Sigmoid colon (tissue), 7 donors: ENCODE data around the gene DQX1. TPM values are rescaled to one million over a fixed set of nuclear protein-coding genes. Genes with fewer than 3 reads are reported as not detected.

Experiments used
- DNase-seq: peaks from one replicate; pipeline ENCODE4 v3.0.0-alpha.2; 2019
- H3K27ac ChIP-seq, 4 donors: fragments of 200-600 bp; sonication (generic); one replicate each; pipeline ENCODE4 v1.5.1; 2016 to 2019; ENCODE audit warnings: mild to moderate bottlenecking in 1 of 4
- H3K27me3 ChIP-seq, 3 donors: fragments of 200-600 bp; sonication (generic); one replicate each; pipeline ENCODE4 v1.5.1; 2019; ENCODE audit warnings: mild to moderate bottlenecking in 1 of 3
- H3K36me3 ChIP-seq, 4 donors: fragments of 200-600 bp; sonication (generic); one replicate each; pipeline ENCODE4 v1.5.1; 2016 to 2019
- H3K4me1 ChIP-seq, 4 donors: fragments of 200-600 bp; sonication (generic); one replicate each; pipeline ENCODE4 v1.5.1; 2017 to 2019
- H3K4me3 ChIP-seq, 4 donors: fragments of 200-600 bp; sonication (generic); one replicate each; pipeline ENCODE4 v1.5.1; 2017 to 2019; ENCODE audit warnings: mild to moderate bottlenecking in 2 of 4, moderate library complexity in 1 of 4
- H3K9me3 ChIP-seq, 4 donors: fragments of 200-600 bp in 3 of 4; sonication (generic) in 3 of 4; one replicate each; pipeline versions ENCODE4 v1.5.1 to v1.6.1; 2013 to 2019
- CTCF ChIP-seq, 4 experiments: fragments of 450-650 bp in 3 of 4; fragments of 200-600 bp in 1 of 4; IDR thresholded peaks; one replicate each; pipeline ENCODE4 v1.5.1; 2016 to 2019; ENCODE audit warnings: antibody characterized with exemption in 4 of 4, mild to moderate bottlenecking in 3 of 4, moderate library complexity in 2 of 4
- EP300 ChIP-seq, 4 donors: sonication (generic); formaldehyde crosslinking; IDR thresholded peaks; one replicate each; pipeline ENCODE4 v1.6.1; 2017; ENCODE audit warnings: antibody characterized with exemption in 4 of 4
- POLR2A ChIP-seq, 2 donors: fragments of 450-650 bp; IDR thresholded peaks; one replicate each; pipeline ENCODE4 v1.6.1; 2016; ENCODE audit warnings: antibody characterized with exemption in 2 of 2, mild to moderate bottlenecking in 2 of 2, moderate library complexity in 2 of 2
- POLR2AphosphoS5 ChIP-seq, 4 donors: sonication (generic); formaldehyde crosslinking; IDR thresholded peaks; one replicate each; pipeline ENCODE4 v1.6.1; 2017; ENCODE audit warnings: antibody characterized with exemption in 4 of 4
- WGBS, 2 donors: extraction: QIAGEN DNeasy Blood & Tissue Kit; methylation state at CpG; one replicate each; pipeline ENCODE4 v1.1.7; 2013; 5-methylcytosine and 5-hydroxymethylcytosine counted together
- intact Hi-C: fragments of 100-400 bp; cut with DNase I; formaldehyde crosslinking; loops from one replicate; pipeline ENCODE4 v1.15.1; 2023
- polyA plus RNA-seq, 3 donors: library from polyadenylated mRNA; stranded (reverse); fragments of 200-250 nt; gene quantifications; one replicate each; pipeline ENCODE4 v1.2.3, GENCODE V29; 2013
- total RNA-seq, 4 donors: library from RNA; depleted of rRNA; stranded (reverse); fragments of >200 nt; gene quantifications; one replicate each; pipeline ENCODE4 v1.1.0, GENCODE V29; 2016
- donor health status: healthy with polysubstance abuse.
- donor health status: Bipolar disorder and iron deficiency.
- donor health status: healthy.

DQX1 gene
- total and polyA plus RNA-seq, 7 donors, result 7.2 to 15.6 (median 13.2) TPM; not detected in 4

DNA sequence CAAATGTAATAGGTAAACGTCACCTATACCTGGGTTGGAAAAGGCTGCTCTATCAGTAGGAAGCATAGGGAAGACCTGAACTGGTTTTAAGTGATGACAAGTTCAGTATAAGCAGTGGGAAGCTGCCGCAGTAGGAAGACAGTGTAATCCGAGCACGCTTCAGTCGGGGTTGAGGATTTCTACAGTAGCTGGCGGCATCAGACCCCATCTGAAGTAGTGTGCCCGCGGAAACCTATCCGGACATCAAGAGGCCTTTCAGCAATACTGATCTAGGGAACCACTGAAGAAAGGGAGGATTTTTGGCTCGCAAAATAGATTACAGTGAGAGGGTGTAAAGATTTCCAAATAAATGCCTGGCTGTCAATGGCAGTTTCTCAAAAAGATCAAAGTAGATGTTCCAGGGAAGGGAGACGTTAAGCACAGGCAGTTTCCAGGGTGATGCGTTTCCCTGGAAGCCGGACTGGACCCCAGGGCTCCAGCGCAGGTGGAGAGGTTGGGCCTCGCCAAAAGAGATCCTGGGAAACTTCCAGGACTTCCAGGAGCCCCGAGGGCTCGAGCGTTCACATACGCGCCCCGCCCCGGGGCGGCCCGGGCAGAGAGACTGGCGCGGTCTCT, 22.4 kb upstream of the DQX1 start:
- H3K4me3 ChIP-seq, result peak overlapping the region; percentile 39 to 61 (median 58)
- TF ChIP-seq POLR2AphosphoS5 (IDR thresholded peaks at IDR 0.05) (no peak), CTCF (IDR thresholded peaks at IDR 0.05) (no peak), EP300 (IDR thresholded peaks at IDR 0.05) (no peak), POLR2A (IDR thresholded peaks at IDR 0.05) (no peak)
- intact Hi-C loops, result loop anchor here (2.0 kb wide), 1 partner anchor 18 kb away; no protein-coding TSS in a partner anchor
- peak overlapping the region; percentile 70 to 81 (median 74) for H3K27ac ChIP-seq
- H3K27me3 ChIP-seq, result no peaks in the 10 kb centered on the region
- no peak for DNase-seq
- H3K4me1 ChIP-seq, result peaks cover 0 to 22% (median 17%) of the 10 kb centered on the region in 4 donors
- 12 to 25% methylated on average over 26 of the region's 26 CpGs for WGBS, 2 donors
- H3K9me3 ChIP-seq, result no peaks in the 10 kb centered on the region
- H3K36me3 ChIP-seq, result no peaks in the 10 kb centered on the region

DNA sequence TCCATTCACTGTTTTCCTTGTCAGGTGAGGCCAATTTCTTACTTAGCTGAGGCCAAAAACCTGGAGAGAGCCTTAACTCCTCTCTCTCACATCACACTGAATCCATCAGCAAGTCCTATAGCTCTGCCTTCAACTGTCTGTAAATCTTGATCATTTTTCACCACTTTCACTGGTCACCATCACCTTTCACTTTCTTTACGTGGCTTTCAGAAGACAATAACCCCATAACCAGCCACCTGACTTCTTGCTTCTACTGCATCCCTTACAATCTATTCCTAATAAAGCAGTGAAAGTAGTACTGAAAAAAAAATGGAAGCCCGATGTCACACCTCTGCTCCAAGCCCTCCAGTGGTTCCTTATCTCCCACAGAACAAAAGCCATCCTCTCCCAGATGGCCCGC, 20.0 kb upstream of the DQX1 start:
- H3K27ac ChIP-seq, result no peak overlapping the region
- TF ChIP-seq POLR2AphosphoS5 (IDR thresholded peaks at IDR 0.05) (no peak), EP300 (IDR thresholded peaks at IDR 0.05) (no peak), POLR2A (IDR thresholded peaks at IDR 0.05) (no peak), CTCF (IDR thresholded peaks at IDR 0.05) (no peak)
- peaks cover 0 to 17% (median 11%) of the 10 kb centered on the region in 4 donors for H3K4me1 ChIP-seq
- no peak overlapping the region for H3K4me3 ChIP-seq
- no peak for DNase-seq
- H3K9me3 ChIP-seq, result no peaks in the 10 kb centered on the region
- no peaks in the 10 kb centered on the region for H3K27me3 ChIP-seq
- intact Hi-C loops, result no loop called here
- no peaks in the 10 kb centered on the region for H3K36me3 ChIP-seq
- 91 to 92% methylated on average over 3 of the region's 3 CpGs for WGBS, 2 donors

- DNase-seq, result no peak
- Histone ChIP-seq H3K36me3 (no peaks in the 10 kb centered on the region), H3K9me3 (no peaks in the 10 kb centered on the region), H3K27ac (no peak overlapping the region), H3K4me1 (peaks cover 0 to 14% (median 8%) of the 10 kb centered on the region in 4 donors), H3K27me3 (no peaks in the 10 kb centered on the region), H3K4me3 (no peak overlapping the region)
- WGBS, 2 donors, result 58 to 82% methylated on average over 3 of the region's 3 CpGs
- no peak for TF ChIP-seq POLR2A (IDR thresholded peaks at IDR 0.05)
- TF ChIP-seq POLR2AphosphoS5 (IDR thresholded peaks at IDR 0.05), result no peak
- TF ChIP-seq CTCF (IDR thresholded peaks at IDR 0.05), result no peak
- TF ChIP-seq EP300 (IDR thresholded peaks at IDR 0.05), result no peak
- intact Hi-C loops, result no loop called here
These were observed 18.6 kb upstream of the DQX1 start for GRCh38 chr2:74544634-74545033.

GRCh38 chr2:74542978-74543377, 16.9 kb upstream of the DQX1 start:
- no peak for TF ChIP-seq POLR2AphosphoS5 (IDR thresholded peaks at IDR 0.05)
- no peak for TF ChIP-seq CTCF (IDR thresholded peaks at IDR 0.05)
- TF ChIP-seq POLR2A (IDR thresholded peaks at IDR 0.05), result no peak
- no peak for TF ChIP-seq EP300 (IDR thresholded peaks at IDR 0.05)
- Histone ChIP-seq H3K9me3 (no peaks in the 10 kb centered on the region), H3K36me3 (no peaks in the 10 kb centered on the region), H3K4me3 (no peak overlapping the region), H3K27me3 (no peaks in the 10 kb centered on the region), H3K4me1 (no peaks in the 10 kb centered on the region), H3K27ac (no peak overlapping the region)
- intact Hi-C loops, result no loop called here
- no peak for DNase-seq
- 88 to 94% methylated on average over 1 of the region's 1 CpG for WGBS, 2 donors

GRCh38 chr2:74540291-74540690, 14.3 kb upstream of the DQX1 start:
- 84% methylated on average over 5 of the region's 5 CpGs for WGBS, 2 donors
- TF ChIP-seq EP300 (IDR thresholded peaks at IDR 0.05) (no peak), CTCF (IDR thresholded peaks at IDR 0.05) (no peak), POLR2AphosphoS5 (IDR thresholded peaks at IDR 0.05) (no peak), POLR2A (IDR thresholded peaks at IDR 0.05) (no peak)
- Histone ChIP-seq H3K36me3 (no peaks in the 10 kb centered on the region), H3K27ac (peak overlapping the region in 1 of 4 donors; percentile 63), H3K9me3 (no peaks in the 10 kb centered on the region), H3K27me3 (no peaks in the 10 kb centered on the region), H3K4me1 (no peaks in the 10 kb centered on the region), H3K4me3 (no peak overlapping the region)
- no peak for DNase-seq
- intact Hi-C loops, result no loop called here
